Iris pigment epithelial cell (primary cell): ENCODE data around the gene GDF2.

Experiments used
- DNase-seq: peaks from one replicate; pipeline ENCODE4 v3.0.0-alpha.2; 2011; ENCODE audit warnings: low read depth

Gene GDF2

GRCh38 chr10:47332946-47333345, 10.7 kb downstream of the GDF2 start:
- DNase-seq: no peak

GRCh38 chr10:47333532-47333931, 11.3 kb downstream of the GDF2 start:
- DNase-seq: no peak

GRCh38 chr10:47334466-47335295, 12.4 kb downstream of the GDF2 start:
- DNase-seq: no peak

GRCh38 chr10:47335906-47336305, 13.7 kb downstream of the GDF2 start:
- DNase-seq: no peak

- peak; percentile 34 for DNase-seq
These were observed 14.3 kb downstream of the GDF2 start for GRCh38 chr10:47336387-47337134.

- no peak for DNase-seq
These were observed 15.1 kb downstream of the GDF2 start for GRCh38 chr10:47337310-47337709.

- no peak for DNase-seq
These were observed 17.0 kb downstream of the GDF2 start for GRCh38 chr10:47339186-47339735.

GRCh38 chr10:47339759-47340607, 17.7 kb downstream of the GDF2 start:
- no peak for DNase-seq

GRCh38 chr10:47340608-47341170, 18.4 kb downstream of the GDF2 start:
- peak; percentile 59 for DNase-seq

GRCh38 chr10:47344996-47345870, 23.0 kb downstream of the GDF2 start:
- DNase-seq: no peak

GRCh38 chr10:47346581-47347302, 24.5 kb downstream of the GDF2 start:
- DNase-seq: peak; percentile 5

GRCh38 chr10:47347303-47347675, 25.0 kb downstream of the GDF2 start:
- DNase-seq: no peak

- no peak for DNase-seq
These were observed 25.9 kb downstream of the GDF2 start, which contains the start of gene RBP3 for GRCh38 chr10:47348138-47348651. Gene RBP3 (plus strand): TSS chr10:47348363. CDS start chr10:47348485, 122 bp downstream.

- no peak for DNase-seq
These were observed 26.6 kb downstream of the GDF2 start for GRCh38 chr10:47348661-47349470.

GRCh38 chr10:47349516-47349915, 27.3 kb downstream of the GDF2 start:
- DNase-seq: no peak

- DNase-seq: no peak
These were observed 27.7 kb downstream of the GDF2 start for GRCh38 chr10:47349941-47350371.

GRCh38 chr10:47350671-47351640, 28.7 kb downstream of the GDF2 start:
- no peak for DNase-seq
